NCI-H1694 treated with DMSO at 0.1 percent for 48 hours (cell line): Measurements from ENCODE around the gene RAB26.
"Not testable (repeated sequence)": the region's sequence is repeated elsewhere in the genome, so short reads cannot be mapped to it uniquely, and the experiment has no call there.

Source experiments
- DNase-seq: peaks from one replicate; lab custom pipeline; 2025; lab: John Stamatoyannopoulos, UW

RAB26 gene

GRCh38 chr16:2117341-2117740 is 31.1 kb upstream of the RAB26 start:
- not testable (repeated sequence) for DNase-seq

DNA sequence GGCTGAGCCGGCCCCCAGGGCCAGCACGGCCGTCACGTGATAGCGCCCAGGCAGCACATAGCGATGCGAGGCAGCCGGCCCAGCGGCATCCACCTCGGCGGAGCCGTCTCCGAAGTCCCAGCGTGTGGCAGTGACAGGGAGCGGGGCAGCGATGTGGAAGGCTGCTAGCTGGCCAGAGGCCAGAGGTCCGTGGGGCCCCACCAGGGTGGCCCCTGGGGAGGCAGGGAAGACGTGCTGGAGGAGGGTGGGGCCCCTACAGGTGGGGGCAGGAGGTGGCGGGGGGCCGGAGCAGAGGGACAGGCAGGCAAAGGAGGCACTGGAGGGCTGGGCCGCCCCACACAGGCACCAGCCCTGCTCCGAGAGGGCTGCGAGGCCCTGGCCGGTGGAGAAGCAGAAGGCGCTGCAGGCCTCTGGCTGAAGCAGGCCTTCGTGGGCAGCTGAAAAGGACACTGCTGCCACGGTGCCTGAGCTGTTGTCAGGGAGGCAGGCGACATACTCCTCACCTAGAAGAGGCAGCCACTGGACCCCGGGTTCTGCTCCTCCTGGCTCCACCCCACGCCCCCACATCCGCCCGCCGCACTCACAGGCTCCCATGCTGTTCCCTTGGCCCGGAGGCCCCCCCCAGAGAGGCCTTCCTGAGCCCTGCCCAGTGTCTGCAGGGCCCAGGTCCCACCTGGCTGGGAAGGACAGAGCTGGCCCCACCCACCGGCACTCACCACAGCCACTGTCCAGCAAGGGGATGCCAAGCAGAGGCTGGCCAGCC is 30.3 kb upstream of the RAB26 start:
- DNase-seq = not testable (repeated sequence)

- DNase-seq = peak; percentile 34
Measured at GRCh38 chr16:2121325-2121724, 27.1 kb upstream of the RAB26 start.

- DNase-seq = no peak
Measured at GRCh38 chr16:2121853-2122252, 26.6 kb upstream of the RAB26 start.

GRCh38 chr16:2122429-2122828 is 26.0 kb upstream of the RAB26 start:
- no peak for DNase-seq

GRCh38 chr16:2122934-2123683 is 25.3 kb upstream of the RAB26 start:
- not testable (repeated sequence) for DNase-seq

GRCh38 chr16:2123706-2124376 is 24.6 kb upstream of the RAB26 start:
- not testable (repeated sequence) for DNase-seq

GRCh38 chr16:2124377-2124693 is 24.1 kb upstream of the RAB26 start:
- DNase-seq = not testable (repeated sequence)

GRCh38 chr16:2124694-2125444 is 23.6 kb upstream of the RAB26 start:
- not testable (repeated sequence) for DNase-seq

DNA sequence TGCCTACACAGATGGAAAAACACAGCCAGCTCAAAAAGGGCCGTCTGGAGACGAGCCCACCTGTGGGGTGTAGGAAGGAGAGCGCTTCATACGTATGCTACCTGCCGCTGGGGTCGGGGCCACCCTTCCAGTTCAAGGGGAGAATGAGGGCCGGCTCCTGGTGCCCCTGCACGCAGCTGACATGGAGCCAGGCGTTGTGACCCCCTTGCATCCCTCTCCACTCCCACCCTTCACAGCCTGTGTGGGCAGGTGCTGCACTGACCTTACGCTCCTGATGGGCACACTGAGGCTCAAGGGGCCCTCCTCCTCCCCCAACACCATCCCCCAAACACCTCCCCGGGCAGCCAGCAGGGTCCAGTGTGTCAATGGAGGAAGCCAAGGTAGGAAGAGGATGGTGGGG is 22.8 kb upstream of the RAB26 start:
- not testable (repeated sequence) for DNase-seq

GRCh38 chr16:2126161-2126743 is 22.2 kb upstream of the RAB26 start:
- peak; percentile 20 for DNase-seq

DNA sequence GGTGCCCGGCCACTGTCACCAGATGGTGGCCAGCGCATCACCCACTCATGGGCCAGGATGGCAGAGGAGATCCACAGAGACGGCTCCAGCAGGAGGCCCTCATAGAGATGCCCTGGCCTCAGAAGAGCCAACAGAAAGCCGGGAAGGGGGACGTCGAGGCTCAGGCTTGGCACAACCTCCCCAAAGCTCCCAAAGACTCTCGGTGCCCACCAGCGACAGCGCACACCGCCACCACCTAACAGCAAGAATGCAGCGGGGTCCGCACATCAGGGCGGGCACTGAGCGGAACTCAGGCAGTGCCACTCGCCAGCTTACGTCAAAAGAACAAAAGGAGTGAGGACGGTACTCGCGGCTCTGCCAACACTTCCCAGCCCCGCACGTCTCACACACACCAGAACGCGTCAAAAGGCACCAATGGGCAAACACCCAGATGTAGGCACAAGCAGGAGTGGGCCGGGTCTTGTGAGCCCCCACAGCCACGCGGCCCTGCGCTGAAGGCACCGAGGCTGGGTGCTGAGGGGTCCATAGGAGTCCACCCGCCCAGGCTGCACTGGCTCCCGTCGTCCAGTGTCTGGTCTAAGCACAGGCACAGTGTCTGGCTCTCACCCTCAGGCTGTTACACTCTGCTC is 21.4 kb upstream of the RAB26 start:
- not testable (repeated sequence) for DNase-seq

DNA sequence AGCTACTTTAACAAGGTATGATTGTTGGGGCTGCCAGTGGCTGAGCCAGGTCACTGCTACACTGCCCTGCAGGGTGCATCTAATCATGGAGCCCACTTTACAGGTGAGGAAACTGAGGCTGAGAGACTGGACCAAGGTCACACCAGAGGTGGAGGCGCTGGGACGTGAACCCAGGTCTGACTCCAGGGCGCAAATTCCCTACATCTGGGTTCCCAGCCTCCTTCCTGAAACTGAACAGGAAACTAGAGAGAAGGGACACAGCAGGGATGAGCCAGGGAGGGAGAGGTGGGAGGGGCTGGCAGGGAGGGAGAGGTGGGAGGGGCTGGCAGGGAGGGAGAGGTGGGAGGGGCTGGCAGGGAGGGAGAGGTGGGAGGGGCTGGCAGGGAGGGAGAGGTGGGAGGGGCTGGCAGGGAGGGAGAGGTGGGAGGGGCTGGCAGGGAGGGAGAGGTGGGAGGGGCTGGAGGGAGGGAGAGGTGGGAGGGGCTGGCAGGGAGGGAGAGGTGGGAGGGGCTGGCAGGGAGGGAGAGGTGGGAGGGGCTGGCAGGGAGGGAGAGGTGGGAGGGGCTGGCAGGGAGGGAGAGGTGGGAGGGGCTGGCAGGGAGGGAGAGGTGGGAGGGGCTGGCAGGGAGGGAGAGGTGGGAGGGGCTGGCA is 20.7 kb upstream of the RAB26 start:
- not testable (repeated sequence) for DNase-seq

DNA sequence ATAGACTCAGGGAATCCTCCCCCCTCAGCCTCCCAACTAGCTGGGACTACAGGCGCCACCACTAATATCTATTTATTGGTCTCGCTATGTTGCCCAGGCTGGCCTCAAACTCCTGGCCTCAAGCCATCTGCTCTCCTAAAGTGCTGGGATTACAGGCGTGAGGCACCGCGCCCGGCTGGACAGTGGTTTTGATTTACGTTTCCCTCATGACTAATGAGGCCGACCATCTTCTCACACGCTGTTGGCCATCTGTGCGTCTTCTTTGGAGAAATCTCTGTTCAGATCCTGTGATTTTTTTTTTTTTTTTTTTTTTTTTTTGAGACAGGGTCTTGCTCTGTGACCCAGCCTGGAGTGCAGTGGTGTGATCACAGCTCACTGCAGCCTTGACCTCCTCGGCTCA is 19.2 kb upstream of the RAB26 start:
- DNase-seq = not testable (repeated sequence)

DNA sequence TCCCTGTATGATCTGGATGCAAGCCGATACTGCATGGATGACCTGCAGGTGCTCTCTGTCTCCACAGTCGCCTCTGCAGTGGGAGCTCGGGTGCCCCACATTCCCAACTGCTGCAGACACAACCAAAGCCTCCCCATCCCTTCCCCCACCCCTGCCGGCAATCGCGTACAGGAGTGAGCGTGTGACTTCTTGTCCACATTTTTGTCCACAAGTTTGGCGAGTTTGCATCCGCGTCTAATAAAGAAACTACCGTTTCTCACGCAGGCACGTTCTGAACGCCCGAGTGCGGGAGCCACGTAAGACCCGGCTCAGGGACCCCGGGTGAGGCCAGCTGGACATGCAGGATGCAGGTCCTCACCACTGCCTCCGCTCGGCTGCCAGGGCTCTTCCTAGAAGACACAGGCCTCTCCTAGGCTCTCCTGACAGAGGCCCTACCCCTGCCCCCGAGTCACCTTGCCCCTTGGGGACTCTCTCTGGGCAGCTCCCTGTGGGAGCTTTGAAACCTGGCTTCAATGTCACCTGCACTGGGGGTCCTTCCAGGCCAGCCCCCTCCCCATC is 18.5 kb upstream of the RAB26 start:
- DNase-seq = not testable (repeated sequence)

GRCh38 chr16:2133797-2134196 is 14.6 kb upstream of the RAB26 start:
- DNase-seq = not testable (repeated sequence)

DNA sequence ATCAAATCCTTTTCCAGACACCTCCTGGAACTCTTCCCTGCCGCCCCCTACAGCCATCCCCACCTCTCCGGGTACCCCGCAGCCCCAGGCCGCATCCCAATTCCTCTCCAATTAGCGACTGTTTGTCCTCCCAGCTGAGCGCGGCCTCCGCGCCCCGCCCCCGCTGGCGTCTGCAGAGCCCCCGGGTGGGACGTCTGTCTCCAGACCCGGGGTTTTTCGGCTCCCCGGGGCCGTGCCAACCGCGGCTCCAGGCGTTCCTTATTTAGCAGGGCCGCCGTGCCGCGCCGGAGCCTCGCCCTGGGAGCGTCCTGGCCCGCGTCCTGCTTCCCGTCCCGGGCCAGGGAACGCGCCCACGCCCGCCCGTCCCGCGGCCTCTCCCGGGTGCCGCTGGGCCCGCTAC is 13.4 kb upstream of the RAB26 start:
- DNase-seq = not testable (repeated sequence)

DNA sequence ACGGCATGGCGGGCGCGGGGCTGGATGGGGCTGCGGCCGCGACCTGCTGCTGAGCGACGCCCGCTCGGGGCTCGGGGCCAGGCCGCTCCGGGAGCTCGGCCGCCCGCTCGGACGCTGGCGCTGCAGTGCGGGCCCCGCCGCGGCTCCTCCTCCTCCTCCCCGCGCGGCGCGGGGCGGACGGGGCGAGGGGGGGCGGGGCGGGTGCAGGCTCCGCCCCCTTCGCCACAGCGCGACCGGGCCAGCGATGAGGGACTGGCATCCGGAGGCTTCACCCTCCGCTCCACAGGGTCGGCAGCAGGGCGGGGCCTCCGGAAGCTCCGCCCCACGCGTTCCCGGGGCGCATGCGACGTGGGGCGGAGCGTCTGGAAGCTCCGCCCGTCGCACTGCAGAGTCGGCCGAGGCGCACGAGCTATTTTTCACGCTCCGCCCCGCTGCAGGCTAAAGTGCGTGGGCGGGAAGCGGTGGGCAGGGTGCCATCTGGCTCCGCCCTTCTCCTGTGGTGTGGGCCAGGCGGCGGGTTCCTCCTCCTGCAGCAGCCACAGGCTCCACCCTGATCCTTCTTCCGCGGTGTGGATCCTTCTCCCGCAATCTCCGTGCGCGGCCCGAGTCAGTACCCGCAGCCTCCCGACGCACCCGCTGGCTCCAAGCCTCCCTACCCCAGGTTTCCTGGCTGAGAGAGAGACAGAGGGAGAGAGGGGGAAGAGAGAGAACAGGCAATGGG is 12.5 kb upstream of the RAB26 start, which contains the start of gene PKD1:
PKD1 (minus strand) TSS at position 129 of the 721 bp plus-strand sequence. CDS start 209 bp downstream, outside the sequence.
- DNase-seq = peak; percentile 72
